ENCODE results near the gene TCTN3. TPM values are rescaled to one million over a fixed set of nuclear protein-coding genes. Genes with fewer than 3 reads are reported as not detected.

The TCTN3 gene, protein sequence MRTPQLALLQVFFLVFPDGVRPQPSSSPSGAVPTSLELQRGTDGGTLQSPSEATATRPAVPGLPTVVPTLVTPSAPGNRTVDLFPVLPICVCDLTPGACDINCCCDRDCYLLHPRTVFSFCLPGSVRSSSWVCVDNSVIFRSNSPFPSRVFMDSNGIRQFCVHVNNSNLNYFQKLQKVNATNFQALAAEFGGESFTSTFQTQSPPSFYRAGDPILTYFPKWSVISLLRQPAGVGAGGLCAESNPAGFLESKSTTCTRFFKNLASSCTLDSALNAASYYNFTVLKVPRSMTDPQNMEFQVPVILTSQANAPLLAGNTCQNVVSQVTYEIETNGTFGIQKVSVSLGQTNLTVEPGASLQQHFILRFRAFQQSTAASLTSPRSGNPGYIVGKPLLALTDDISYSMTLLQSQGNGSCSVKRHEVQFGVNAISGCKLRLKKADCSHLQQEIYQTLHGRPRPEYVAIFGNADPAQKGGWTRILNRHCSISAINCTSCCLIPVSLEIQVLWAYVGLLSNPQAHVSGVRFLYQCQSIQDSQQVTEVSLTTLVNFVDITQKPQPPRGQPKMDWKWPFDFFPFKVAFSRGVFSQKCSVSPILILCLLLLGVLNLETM
- 39.5 and 59.4 TPM in 2 replicates for polyA plus RNA-seq (2012; rRNA removed)
- 41.6 and 47.7 TPM in 2 replicates for polyA plus RNA-seq (2012; cell fraction: cytosol; rRNA removed)
- 42.2 and 50.0 TPM in 2 replicates for polyA plus RNA-seq (2012; cell fraction: nucleus; rRNA removed)

DNA sequence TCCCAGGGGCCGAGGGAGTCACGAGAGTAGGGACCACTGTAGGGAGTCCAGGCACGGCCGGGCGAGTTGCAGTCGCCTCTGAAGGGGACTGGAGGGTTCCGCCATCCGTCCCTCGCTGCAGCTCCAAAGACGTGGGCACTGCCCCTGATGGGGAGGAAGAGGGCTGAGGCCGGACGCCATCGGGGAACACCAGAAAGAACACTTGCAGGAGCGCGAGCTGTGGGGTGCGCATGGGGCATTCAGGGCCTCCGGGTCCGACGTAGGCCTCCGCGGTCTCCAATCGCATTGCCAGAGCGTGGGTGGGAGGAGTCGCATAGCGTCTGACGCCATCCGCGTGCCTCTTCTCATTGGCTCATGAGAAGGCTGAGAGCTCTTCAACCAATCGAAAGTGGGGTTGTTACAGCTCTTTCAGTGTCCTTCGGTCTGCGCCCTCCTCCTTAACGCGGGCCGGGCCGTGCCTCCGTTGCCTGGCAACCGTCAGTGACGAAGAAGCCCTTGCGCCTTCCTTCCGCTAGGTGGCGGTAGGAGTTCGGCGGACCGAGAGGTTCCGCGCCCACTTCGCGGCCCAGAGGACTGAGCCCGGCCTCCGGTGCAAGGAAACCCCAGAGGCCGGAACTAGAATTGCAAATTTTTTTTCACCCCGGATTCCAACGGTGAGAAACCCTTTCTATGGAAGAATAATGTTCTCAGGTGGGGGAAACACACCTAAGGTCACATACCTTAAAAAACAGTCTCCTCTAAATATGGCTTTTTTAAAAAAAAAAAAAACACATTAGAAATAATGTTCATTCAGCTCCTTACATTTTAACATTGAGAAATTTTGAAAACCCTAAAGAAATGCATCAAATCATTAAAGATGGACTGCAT is at the start of gene TCTN3:
TSS of gene TCTN3 (minus strand) at position 260 of the 867 bp plus-strand sequence. CDS start at position 232, 28 bp downstream.
- Histone ChIP-seq H3K9me3 (no peaks in the 10 kb centered on the region), H3K4me3 (ENCODE audit: low read depth in 2 of 2, low read length in 1 of 2) (peak within 1 kb of the TSS; percentile 85 to 98), H3K4me1 (ENCODE audit: control insufficient read depth in 1 of 2, insufficient read depth in 2 of 2, low read depth in 1 of 2, low read length in 1 of 2) (peaks cover 5 to 7% of the 10 kb centered on the region in 2 experiments; a peak in 2 of 4 replicates), H2AFZ (ENCODE audit: low read depth) (peak within 1 kb of the TSS; percentile 93), H3K79me2 (ENCODE audit: insufficient read depth) (peaks cover 33% of the 10 kb centered on the region), H3K27me3 (ENCODE audit: insufficient read depth) (no peaks in the 10 kb centered on the region; the same call in 1 of the 2 replicates), H3F3A (replicated peaks; ENCODE audit: insufficient read depth) (no peaks in the 10 kb centered on the region), H4K20me1 (ENCODE audit: insufficient read depth) (no peaks in the 10 kb centered on the region; the same call in 1 of the 2 replicates), H3K36me3 (replicated peaks in 1 of 2; ENCODE audit: control insufficient read depth in 1 of 2, insufficient read depth in 2 of 2, low read length in 1 of 2) (peaks cover 8 to 18% of the 10 kb centered on the region in 2 experiments), H3K9me2 (no peaks in the 10 kb centered on the region), H3K4me2 (peak within 1 kb of the TSS; percentile 88), H3K27ac (ENCODE audit: low read depth in 2 of 2, low read length in 1 of 2) (peak within 1 kb of the TSS; percentile 64 to 72; a peak in 2 of 4 replicates), H3K9ac (peak within 1 kb of the TSS; percentile 89)
- ChIA-PET CTCF (interaction anchor here (0.6 to 4.4 kb wide), 70 partner anchors 8 to 1359 kb away, joined by 3 to 50 read pairs (median 4); partner anchors contain the start of genes ALDH18A1, CC2D2B and ZNF518A), POLR2A (interaction anchor here (0.6 to 1.2 kb wide), 3 partner anchors 143 to 436 kb away, joined by 3 to 13 read pairs (median 3); partner anchors contain the start of gene ZNF518A)
- peak; percentile 95 for DNase-seq
- under 1% methylated on average over 22 of the region's 53 CpGs for WGBS (ENCODE audit: low lambda C conversion rate)
- TF ChIP-seq TCF12 (IDR thresholded peaks at IDR 0.05) = no peak
- peak; percentile 92 for TF ChIP-seq RAD21 (IDR thresholded peaks at IDR 0.05; ENCODE audit: low read length)
- TF ChIP-seq, protein P1, sequence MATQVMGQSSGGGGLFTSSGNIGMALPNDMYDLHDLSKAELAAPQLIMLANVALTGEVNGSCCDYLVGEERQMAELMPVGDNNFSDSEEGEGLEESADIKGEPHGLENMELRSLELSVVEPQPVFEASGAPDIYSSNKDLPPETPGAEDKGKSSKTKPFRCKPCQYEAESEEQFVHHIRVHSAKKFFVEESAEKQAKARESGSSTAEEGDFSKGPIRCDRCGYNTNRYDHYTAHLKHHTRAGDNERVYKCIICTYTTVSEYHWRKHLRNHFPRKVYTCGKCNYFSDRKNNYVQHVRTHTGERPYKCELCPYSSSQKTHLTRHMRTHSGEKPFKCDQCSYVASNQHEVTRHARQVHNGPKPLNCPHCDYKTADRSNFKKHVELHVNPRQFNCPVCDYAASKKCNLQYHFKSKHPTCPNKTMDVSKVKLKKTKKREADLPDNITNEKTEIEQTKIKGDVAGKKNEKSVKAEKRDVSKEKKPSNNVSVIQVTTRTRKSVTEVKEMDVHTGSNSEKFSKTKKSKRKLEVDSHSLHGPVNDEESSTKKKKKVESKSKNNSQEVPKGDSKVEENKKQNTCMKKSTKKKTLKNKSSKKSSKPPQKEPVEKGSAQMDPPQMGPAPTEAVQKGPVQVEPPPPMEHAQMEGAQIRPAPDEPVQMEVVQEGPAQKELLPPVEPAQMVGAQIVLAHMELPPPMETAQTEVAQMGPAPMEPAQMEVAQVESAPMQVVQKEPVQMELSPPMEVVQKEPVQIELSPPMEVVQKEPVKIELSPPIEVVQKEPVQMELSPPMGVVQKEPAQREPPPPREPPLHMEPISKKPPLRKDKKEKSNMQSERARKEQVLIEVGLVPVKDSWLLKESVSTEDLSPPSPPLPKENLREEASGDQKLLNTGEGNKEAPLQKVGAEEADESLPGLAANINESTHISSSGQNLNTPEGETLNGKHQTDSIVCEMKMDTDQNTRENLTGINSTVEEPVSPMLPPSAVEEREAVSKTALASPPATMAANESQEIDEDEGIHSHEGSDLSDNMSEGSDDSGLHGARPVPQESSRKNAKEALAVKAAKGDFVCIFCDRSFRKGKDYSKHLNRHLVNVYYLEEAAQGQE (IDR thresholded peaks at IDR 0.05; ENCODE audit: low read depth, low read length) = 0 out of 2 replicates have a peak, but pooled peaks have one; percentile 55
- TF ChIP-seq RFX5 (IDR thresholded peaks at IDR 0.05; ENCODE audit: low read length) = peak; percentile 93
- TF ChIP-seq, protein P2, sequence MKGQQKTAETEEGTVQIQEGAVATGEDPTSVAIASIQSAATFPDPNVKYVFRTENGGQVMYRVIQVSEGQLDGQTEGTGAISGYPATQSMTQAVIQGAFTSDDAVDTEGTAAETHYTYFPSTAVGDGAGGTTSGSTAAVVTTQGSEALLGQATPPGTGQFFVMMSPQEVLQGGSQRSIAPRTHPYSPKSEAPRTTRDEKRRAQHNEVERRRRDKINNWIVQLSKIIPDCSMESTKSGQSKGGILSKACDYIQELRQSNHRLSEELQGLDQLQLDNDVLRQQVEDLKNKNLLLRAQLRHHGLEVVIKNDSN (IDR thresholded peaks at IDR 0.05; ENCODE audit: borderline replicate concordance, low read depth) = no peak
- TF ChIP-seq, protein P3, sequence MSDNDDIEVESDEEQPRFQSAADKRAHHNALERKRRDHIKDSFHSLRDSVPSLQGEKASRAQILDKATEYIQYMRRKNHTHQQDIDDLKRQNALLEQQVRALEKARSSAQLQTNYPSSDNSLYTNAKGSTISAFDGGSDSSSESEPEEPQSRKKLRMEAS (IDR thresholded peaks at IDR 0.05; ENCODE audit: low read depth) = peak; percentile 84
- TF ChIP-seq FOSL2 (IDR thresholded peaks at IDR 0.05; ENCODE audit: borderline replicate concordance, low read depth) = no peak
- no peak for TF ChIP-seq FOXM1 (IDR thresholded peaks at IDR 0.05; ENCODE audit: low read depth)
- TF ChIP-seq NFIC (IDR thresholded peaks at IDR 0.05; ENCODE audit: borderline replicate concordance) = no peak
- 0 out of 2 replicates have a peak, but pooled peaks have one; percentile 72 for TF ChIP-seq POLR2AphosphoS5 (IDR thresholded peaks at IDR 0.05; ENCODE audit: low read depth, low read length)
- TF ChIP-seq, protein P4, sequence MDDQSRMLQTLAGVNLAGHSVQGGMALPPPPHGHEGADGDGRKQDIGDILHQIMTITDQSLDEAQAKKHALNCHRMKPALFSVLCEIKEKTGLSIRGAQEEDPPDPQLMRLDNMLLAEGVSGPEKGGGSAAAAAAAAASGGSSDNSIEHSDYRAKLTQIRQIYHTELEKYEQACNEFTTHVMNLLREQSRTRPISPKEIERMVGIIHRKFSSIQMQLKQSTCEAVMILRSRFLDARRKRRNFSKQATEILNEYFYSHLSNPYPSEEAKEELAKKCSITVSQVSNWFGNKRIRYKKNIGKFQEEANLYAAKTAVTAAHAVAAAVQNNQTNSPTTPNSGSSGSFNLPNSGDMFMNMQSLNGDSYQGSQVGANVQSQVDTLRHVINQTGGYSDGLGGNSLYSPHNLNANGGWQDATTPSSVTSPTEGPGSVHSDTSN (IDR thresholded peaks at IDR 0.05) = 0 out of 2 replicates have a peak, but pooled peaks have one; percentile 27
- TF ChIP-seq FOXJ3 (CRISPR knock-in tag; IDR thresholded peaks at IDR 0.05) = no peak
- TF ChIP-seq, protein P5, sequence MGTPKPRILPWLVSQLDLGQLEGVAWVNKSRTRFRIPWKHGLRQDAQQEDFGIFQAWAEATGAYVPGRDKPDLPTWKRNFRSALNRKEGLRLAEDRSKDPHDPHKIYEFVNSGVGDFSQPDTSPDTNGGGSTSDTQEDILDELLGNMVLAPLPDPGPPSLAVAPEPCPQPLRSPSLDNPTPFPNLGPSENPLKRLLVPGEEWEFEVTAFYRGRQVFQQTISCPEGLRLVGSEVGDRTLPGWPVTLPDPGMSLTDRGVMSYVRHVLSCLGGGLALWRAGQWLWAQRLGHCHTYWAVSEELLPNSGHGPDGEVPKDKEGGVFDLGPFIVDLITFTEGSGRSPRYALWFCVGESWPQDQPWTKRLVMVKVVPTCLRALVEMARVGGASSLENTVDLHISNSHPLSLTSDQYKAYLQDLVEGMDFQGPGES (IDR thresholded peaks at IDR 0.05; ENCODE audit: low read depth, low read length) = peak; percentile 37
- peak; percentile 82 for TF ChIP-seq CHD2 (IDR thresholded peaks at IDR 0.05; ENCODE audit: low read length, partially characterized antibody)
- 0 out of 2 replicates have a peak, but pooled peaks have one; percentile 50 for TF ChIP-seq YY1 (IDR thresholded peaks at IDR 0.05; ENCODE audit: low read depth)
- TF ChIP-seq, protein P6, sequence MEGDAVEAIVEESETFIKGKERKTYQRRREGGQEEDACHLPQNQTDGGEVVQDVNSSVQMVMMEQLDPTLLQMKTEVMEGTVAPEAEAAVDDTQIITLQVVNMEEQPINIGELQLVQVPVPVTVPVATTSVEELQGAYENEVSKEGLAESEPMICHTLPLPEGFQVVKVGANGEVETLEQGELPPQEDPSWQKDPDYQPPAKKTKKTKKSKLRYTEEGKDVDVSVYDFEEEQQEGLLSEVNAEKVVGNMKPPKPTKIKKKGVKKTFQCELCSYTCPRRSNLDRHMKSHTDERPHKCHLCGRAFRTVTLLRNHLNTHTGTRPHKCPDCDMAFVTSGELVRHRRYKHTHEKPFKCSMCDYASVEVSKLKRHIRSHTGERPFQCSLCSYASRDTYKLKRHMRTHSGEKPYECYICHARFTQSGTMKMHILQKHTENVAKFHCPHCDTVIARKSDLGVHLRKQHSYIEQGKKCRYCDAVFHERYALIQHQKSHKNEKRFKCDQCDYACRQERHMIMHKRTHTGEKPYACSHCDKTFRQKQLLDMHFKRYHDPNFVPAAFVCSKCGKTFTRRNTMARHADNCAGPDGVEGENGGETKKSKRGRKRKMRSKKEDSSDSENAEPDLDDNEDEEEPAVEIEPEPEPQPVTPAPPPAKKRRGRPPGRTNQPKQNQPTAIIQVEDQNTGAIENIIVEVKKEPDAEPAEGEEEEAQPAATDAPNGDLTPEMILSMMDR (IDR thresholded peaks at IDR 0.05) = peak; percentile 98
- TF ChIP-seq, protein P7, sequence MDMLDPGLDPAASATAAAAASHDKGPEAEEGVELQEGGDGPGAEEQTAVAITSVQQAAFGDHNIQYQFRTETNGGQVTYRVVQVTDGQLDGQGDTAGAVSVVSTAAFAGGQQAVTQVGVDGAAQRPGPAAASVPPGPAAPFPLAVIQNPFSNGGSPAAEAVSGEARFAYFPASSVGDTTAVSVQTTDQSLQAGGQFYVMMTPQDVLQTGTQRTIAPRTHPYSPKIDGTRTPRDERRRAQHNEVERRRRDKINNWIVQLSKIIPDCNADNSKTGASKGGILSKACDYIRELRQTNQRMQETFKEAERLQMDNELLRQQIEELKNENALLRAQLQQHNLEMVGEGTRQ (IDR thresholded peaks at IDR 0.05; ENCODE audit: borderline replicate concordance, low read depth, low read length) = no peak
- peak; percentile 83 for TF ChIP-seq SMC3 (IDR thresholded peaks at IDR 0.05; ENCODE audit: low read depth, low read length)
